HG02938 (cell line): Measurements from ENCODE around the gene MOCS1.
"Not testable (repeated sequence)": the region's sequence is repeated elsewhere in the genome, so short reads cannot be mapped to it uniquely, and the experiment has no call there.

Experiments
- ATAC-seq: cut with Tn5 transposase; IDR thresholded peaks from one replicate; pipeline ENCODE4 v1.9.1; 2021; ENCODE audit warnings: mild to moderate bottlenecking, moderate library complexity; ENCODE audit not compliant: unreplicated experiment

Gene MOCS1

GRCh38 chr6:39934131-39934757 is at the start of gene MOCS1:
Gene MOCS1, minus strand, starts transcription at chr6:39934462. Its CDS starts 45 bp downstream, at chr6:39934417.
- no peak for ATAC-seq

DNA sequence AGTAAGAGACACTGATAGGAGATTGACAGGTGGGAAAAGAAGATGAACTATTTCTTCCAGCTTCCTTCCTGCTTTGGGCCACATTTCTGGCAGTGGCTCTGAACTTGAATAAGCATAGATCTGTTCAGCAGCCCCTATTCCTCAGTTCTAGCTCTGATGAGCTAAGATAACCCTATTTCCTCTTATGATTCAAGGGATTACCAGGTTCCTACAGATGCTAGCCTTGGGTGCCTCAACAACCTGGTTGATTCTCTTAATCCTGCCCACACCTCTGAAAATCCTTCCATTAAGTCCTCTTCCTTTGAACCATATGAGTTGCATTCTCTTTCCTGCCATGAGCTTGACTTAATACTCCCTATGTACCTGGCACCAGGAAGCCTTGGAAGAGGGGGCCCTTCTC is 49.8 kb upstream of the MOCS1 start:
- no peak for ATAC-seq

DNA sequence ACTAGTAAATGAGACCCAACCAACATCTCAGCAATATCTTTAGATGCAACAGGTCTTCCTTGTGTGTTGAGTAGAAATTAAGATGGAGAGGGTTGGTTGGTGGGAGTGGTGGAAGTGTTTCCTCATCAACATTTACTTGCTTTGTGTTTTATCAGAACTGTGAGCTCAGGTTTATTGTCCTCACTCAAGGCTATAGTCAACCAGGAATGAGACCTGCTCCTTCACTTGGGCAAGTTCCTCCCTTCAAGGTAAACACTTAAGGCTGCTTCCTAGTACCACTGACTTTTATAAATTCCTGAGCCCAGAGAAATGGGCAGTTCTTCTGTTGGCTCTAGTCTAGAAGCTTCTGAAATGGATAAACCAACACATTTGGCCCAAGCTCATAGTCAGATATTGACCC is 48.9 kb upstream of the MOCS1 start:
- ATAC-seq = no peak

DNA sequence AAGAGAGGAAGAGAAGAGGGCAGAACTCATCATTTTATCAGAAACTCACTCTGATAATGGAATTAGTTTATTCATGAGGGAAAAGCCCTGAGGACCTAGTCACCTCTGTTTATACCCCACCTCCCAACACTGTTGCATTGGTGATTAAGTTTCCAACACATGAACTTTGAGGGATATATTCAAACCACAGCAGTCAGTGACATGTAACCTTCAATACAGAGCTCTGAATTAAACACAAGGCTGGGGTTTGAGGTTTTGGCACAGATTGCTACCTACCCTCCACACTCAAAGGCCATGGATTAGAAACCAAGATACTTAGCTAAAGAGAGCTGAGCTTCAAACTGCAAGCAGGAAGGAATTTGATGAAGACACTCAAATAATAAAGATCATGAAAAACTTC is 48.5 kb upstream of the MOCS1 start:
- ATAC-seq = no peak

DNA sequence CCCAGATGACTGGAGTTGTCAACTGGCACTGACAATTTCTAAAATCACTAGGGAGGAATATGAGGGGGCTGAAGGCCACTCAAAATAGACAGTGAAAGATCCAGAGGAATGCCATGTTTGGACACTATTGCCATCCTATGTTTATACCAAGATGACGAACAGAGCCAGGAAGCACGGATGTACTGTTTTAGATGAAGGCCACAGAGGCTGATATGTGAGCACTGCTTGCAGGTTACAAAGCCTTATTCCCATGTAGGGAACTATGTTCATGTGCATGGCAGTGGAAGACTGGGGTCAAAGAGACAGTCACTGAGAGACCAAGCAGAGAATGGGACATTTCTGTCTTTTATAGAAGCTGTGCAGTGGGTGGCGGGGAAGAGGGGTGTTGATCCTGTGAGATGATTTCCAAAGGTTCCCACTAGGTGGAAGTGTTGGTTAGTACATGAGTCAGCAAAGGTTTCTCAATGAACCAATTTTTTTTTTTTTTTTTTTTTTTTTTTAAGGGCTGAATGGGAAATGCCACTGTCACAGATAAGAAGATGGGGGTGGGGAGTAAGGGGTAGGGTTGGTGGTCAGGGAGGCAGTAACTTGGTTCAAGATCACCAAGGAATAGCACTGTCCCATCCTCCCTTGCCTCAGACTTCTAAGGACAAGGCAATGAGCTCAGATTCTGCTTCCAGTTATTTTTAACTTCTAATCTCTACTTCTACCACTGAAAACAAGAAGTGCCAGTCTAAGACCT is 46.7 kb upstream of the MOCS1 start:
- ATAC-seq = no peak

- no peak for ATAC-seq
Observed at GRCh38 chr6:39979461-39980328, 45.4 kb upstream of the MOCS1 start.

DNA sequence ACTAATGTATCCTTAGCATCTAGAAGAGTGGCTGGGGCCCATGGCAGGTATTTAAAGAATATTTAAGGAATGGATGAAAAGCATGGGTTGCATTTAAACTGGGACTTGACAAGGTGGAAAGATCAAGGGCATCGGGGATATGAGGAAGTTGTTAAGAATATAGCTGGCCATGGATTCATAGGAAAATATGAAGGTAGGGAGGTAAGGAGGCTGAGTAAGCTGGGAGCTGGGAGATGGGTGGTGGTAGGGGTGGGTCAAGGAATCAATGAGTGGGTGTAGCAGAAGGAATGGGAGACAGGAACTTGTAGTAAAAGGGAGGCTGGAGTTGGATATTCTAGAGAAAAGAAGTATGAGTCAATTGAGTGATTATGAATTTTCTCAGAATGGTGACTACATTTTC is 44.0 kb upstream of the MOCS1 start:
- ATAC-seq = no peak

DNA sequence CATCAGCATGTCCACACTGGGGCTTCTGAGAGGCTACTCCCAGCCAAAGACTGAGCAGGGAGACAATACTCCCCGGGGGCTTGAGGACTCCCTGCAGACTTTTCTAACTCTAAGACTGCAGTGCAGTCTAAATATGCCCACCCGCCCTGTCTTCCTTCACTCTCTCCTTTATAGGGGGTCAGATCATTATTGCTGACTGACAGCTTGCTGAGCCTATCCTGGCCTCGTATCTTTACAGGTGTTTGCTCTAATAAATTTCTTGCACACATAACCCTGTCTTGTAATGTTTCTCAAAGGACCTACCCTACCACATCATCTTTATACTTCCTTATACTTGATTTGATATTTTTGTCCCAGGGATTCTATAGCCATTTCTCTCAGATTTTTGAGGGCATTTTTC is 39.4 kb upstream of the MOCS1 start:
- ATAC-seq = no peak

- ATAC-seq = not testable (repeated sequence)
Observed at GRCh38 chr6:39972717-39973116, 38.5 kb upstream of the MOCS1 start.

- ATAC-seq = not testable (repeated sequence)
Observed at GRCh38 chr6:39971131-39971530, 36.9 kb upstream of the MOCS1 start.

GRCh38 chr6:39965751-39966150 is 31.5 kb upstream of the MOCS1 start:
- ATAC-seq = no peak

DNA sequence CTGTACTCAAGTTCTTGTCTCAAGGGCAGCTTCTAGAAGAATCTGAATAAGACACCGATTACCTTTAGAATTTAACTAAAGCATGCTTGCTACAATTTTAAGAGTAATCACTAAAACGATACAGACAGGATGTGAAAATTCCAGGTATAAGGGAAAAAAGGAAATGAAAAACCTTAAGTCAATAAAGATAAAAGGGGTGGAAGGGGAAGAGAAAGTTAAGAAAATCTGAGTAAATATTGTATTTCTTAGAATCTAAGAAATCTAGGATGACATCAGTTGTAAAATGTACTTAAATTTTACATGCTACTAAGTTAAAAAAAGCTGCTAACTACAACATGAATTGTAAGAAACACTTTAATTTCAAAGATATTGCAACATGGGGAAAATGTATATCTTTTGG is 30.3 kb upstream of the MOCS1 start:
- no peak for ATAC-seq

DNA sequence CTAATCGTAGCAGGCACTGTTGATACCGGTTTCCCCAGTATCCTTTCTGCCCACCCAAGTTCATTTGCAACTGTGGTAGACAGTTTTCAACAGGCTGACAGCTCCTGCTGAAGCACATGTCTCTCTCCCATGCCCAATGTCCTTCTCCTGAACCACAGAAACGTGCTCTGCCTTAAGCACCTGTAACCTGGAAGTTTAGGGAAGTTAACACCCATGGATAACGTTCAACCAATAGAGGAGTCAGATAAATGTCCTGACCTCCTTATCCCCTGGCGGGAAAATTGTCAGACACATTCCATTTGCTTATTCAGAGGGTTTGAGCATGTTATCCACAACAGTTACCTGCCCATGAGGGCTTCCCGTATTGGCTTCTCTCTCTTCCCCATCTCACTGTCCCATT is 29.8 kb upstream of the MOCS1 start:
- ATAC-seq = no peak

DNA sequence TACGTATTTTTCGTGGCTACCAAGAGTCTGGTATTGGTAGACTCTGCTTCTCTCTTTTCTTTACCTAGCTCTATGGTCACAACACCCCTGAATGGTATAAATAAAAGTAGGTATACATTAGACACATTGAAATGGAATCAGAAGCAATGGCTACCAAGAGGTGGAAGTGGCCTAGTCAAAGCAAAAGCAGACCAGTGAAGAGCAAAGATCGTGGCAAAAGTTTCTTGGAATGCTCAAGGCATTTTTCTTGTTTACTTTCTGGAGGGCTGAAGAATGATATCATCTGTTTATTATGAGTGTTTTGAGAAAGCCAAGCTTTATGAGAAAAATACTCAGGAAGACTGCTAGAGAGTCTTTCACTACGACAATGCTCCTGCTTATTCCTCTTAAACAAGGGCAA is 28.6 kb upstream of the MOCS1 start:
- no peak for ATAC-seq

GRCh38 chr6:39961178-39961577 is 26.9 kb upstream of the MOCS1 start:
- no peak for ATAC-seq

- ATAC-seq = no peak
Observed at GRCh38 chr6:39958947-39959346, 24.7 kb upstream of the MOCS1 start.

- ATAC-seq = no peak
Observed at GRCh38 chr6:39956936-39957335, 22.7 kb upstream of the MOCS1 start.

DNA sequence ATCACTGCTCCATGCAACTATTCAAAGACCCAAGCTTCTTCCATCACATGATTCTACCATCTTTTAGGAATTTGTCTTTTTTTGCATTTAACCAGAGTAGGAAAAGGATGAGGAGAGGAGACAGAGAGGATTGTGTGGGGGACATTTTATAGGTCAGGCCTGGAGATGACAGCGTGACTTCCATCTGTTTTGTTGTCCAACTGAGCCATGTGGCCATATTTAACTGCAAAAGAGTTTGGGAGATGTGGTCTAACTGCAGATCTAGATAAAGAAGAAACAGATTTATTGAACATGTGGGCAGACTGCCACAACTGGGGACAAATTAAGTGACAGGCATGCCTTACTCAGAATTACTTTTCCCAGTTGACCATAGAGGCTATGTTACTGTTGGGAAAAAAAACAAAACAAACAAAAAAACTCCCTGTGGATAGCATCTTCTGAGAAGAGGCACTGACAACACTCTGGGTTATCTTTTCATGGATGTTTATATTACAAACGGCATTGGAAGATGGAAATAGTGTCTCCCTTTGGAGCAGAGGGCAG is 18.9 kb upstream of the MOCS1 start:
- no peak for ATAC-seq

- no peak for ATAC-seq
Observed at GRCh38 chr6:39952167-39952566, 17.9 kb upstream of the MOCS1 start.

DNA sequence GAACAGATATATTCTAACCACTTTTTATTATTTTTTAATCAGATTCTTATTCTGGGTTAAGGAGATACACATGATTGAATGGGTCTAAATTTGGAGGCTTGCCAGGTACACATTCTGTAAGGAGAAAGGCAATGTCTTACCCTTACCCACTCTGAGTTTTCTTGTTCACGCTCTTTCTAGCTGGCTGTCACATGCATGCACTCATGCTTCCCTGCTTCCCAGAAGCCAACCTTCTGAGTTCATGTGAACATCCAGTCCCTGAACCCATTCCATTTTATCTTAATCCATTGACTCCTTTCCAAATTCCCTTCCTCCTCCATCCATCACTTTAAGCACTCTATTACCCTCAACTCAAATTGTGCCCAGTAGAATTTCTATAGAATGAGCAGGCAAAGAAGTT is 17.5 kb upstream of the MOCS1 start:
- ATAC-seq = no peak

DNA sequence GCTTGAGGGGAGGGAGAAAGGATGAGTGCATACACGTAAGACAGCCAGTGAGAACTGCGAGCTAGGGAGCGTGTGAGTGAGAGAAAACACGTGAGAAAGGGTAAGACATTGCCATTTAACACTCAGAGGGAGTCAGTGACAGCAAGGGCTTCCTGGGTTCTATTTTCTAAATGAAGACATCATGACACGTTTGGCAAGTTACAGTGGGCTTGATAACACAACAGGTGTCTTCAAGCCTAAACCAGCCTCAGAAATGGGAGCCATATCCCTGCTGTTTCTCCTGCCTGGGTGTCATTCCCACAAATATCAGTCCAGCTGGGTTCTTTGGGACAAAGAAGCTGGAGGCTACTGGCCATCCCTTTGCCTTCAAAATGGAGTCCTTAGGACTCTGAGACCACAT is 16.9 kb upstream of the MOCS1 start:
- no peak for ATAC-seq
